H1 (cell line): ENCODE results near the gene ADPRS. TPM values are rescaled to one million over a fixed set of nuclear protein-coding genes. Genes with fewer than 3 reads are reported as not detected.

Source experiments
- CHD2 ChIP-seq: IDR thresholded peaks from 2 replicates; pipeline ENCODE4 v1.6.1; 2012; ENCODE audit warnings: low read length, improper control_type of control experiment
- RXRA ChIP-seq: IDR thresholded peaks from 2 replicates; pipeline ENCODE4 v1.6.1; 2011; ENCODE audit warnings: low read depth, mild to moderate bottlenecking, low read length, moderate library complexity; ENCODE audit not compliant: insufficient read depth
- TAF1 ChIP-seq: IDR thresholded peaks from 2 replicates; pipeline ENCODE4 v1.6.1; 2011; ENCODE audit warnings: mild to moderate bottlenecking, low read depth, low read length
- polyA plus RNA-seq, 7 experiments: library from polyadenylated mRNA; depleted of rRNA in 3 of 7; stranded (reverse) in 5 of 7; unstranded in 2 of 7; fragments of >200 nt in 5 of 7; fragments of 200-250 nt in 2 of 7; gene quantifications; 1 replicate in 5 of 7; 2 replicates in 1 of 7; 4 replicates in 1 of 7; pipeline versions ENCODE4 v1.2.1 to v1.2.3, GENCODE V29; 2011 to 2013; ENCODE audit warnings: missing spikeins in 2 of 7, mixed read lengths in 2 of 7
- total RNA-seq: library from RNA; stranded (reverse); fragmentation: NEBNext Ultra II Directional; extraction: Animal tissue kit (Norgen Biotek cat#: 25700); gene quantifications from 2 replicates; pipeline ENCODE4 v1.2.1, GENCODE V29; 2021
- TF ChIP-seq, protein P1 (sequence below), 3 experiments: IDR thresholded peaks; 1 replicate in 2 of 3; 2 replicates in 1 of 3; pipeline versions ENCODE4 v1.5.1 to v1.6.1; 2011; ENCODE audit warnings: low read length in 3 of 3, mild to moderate bottlenecking in 3 of 3, inconsistent platforms in 2 of 3, low read depth in 1 of 3, moderate library complexity in 1 of 3; ENCODE audit not compliant: insufficient read depth in 1 of 3; ENCODE audit errors: control extremely low read depth in 1 of 3
- TF ChIP-seq, protein P2 (sequence below): IDR thresholded peaks from 2 replicates; pipeline ENCODE4 v1.6.1; 2012; ENCODE audit warnings: inconsistent platforms

ADPRS gene
- total and polyA plus RNA-seq, 2 of the 8 experiments (the other 6 are each of a cell fraction or from before 2014, with no cell fraction given), result 22.9 to 38.1 TPM

DNA sequence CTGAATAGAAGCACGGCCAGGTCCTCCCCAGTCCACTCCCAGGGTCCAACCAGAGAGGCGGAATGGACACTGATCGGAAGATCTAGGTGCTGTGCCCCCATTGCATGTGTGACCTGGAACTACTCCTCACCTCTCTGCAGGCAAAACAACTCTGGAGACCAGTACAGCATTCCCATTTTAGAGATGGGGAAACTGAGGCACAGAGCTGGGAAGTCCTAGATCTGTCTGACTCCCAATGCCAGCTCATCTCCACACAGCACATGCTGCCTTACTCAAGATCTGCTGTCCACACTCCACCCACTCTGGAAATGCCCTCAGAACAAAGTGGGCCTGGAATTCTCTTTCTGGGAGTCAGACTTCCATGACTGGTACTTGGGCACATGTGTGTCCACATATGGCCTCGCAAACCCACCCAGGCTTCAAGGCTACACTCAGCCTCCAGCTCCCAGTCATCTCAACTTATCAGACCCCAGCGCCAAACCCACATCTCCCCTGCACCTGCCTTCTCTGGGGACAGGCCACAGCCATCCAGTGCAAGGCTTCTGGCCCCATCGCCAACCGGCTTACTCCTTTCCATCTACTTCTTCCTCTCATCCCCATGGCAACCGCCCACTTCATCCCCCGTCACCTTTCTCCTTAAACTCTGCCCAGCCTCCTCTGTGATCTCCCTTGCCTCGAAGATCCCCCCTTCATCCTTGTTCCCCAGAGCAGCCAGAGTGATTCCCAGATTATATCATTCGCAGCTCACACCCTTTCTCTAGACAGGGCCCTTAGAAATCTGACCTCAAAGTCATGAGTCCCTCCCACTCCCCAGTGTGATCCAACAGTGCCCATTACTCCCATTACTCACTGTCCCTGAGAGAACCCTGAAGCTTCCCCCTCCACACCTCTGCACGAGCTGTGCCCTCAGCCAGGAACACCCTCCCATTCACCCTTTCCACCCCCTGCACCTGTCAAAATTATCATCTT, 33.7 kb downstream of the ADPRS start (continued):
- TF ChIP-seq, protein P1, sequence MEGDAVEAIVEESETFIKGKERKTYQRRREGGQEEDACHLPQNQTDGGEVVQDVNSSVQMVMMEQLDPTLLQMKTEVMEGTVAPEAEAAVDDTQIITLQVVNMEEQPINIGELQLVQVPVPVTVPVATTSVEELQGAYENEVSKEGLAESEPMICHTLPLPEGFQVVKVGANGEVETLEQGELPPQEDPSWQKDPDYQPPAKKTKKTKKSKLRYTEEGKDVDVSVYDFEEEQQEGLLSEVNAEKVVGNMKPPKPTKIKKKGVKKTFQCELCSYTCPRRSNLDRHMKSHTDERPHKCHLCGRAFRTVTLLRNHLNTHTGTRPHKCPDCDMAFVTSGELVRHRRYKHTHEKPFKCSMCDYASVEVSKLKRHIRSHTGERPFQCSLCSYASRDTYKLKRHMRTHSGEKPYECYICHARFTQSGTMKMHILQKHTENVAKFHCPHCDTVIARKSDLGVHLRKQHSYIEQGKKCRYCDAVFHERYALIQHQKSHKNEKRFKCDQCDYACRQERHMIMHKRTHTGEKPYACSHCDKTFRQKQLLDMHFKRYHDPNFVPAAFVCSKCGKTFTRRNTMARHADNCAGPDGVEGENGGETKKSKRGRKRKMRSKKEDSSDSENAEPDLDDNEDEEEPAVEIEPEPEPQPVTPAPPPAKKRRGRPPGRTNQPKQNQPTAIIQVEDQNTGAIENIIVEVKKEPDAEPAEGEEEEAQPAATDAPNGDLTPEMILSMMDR (IDR thresholded peaks at IDR 0.05; ENCODE audit: control extremely low read depth in 1 of 3, insufficient read depth in 1 of 3, low read depth in 1 of 3, low read length in 3 of 3), result no peak
- no peak for TF ChIP-seq RXRA
- TF ChIP-seq TAF1, result no peak
- TF ChIP-seq, protein P2, sequence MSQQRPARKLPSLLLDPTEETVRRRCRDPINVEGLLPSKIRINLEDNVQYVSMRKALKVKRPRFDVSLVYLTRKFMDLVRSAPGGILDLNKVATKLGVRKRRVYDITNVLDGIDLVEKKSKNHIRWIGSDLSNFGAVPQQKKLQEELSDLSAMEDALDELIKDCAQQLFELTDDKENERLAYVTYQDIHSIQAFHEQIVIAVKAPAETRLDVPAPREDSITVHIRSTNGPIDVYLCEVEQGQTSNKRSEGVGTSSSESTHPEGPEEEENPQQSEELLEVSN, result no peak
- TF ChIP-seq CHD2, result no peak
